Activated CD4-positive, alpha-beta memory T cell treated with anti-CD3 and anti-CD28 coated beads for 36 hours (primary cell): Measurements from ENCODE around the gene DOCK3. TPM values are rescaled to one million over a fixed set of nuclear protein-coding genes. Genes with fewer than 3 reads are reported as not detected.
"Not testable (repeated sequence)": the region's sequence is repeated elsewhere in the genome, so short reads cannot be mapped to it uniquely, and the experiment has no call there.

ENCODE experiments used
- CTCF ChIA-PET: fragments of 350-600 bp; sonication (Branson Sonifier 250); formaldehyde crosslinking; loops from one replicate; lab custom pipeline; 2021; ENCODE audit warnings: antibody characterized with exemption, inconsistent platforms; lab: Charles Lee
- POLR2A ChIA-PET: fragments of 350-600 bp; sonication (Branson Sonifier 250); formaldehyde crosslinking; loops from one replicate; lab custom pipeline; 2021; ENCODE audit warnings: antibody characterized with exemption; lab: Charles Lee
- DNase-seq: peaks from one replicate; pipeline ENCODE4 v3.0.0-alpha.2; 2020
- H3K27ac Mint-ChIP-seq: one replicate; pipeline ENCODE4 v1.8.0; 2021; ENCODE audit warnings: mixed read lengths
- H3K27me3 Mint-ChIP-seq: one replicate; pipeline ENCODE4 v1.8.0; 2021; ENCODE audit warnings: mixed read lengths
- H3K36me3 Mint-ChIP-seq: one replicate; pipeline ENCODE4 v1.8.0; 2021; ENCODE audit warnings: mixed read lengths
- H3K4me1 Mint-ChIP-seq: one replicate; pipeline ENCODE4 v1.8.0; 2021; ENCODE audit warnings: low read depth, mixed read lengths
- H3K4me3 Mint-ChIP-seq: one replicate; pipeline ENCODE4 v1.8.0; 2021; ENCODE audit warnings: mild to moderate bottlenecking, mixed read lengths
- H3K9me3 Mint-ChIP-seq: one replicate; pipeline ENCODE4 v1.8.0; 2021; ENCODE audit warnings: mixed read lengths
- intact Hi-C: fragments of 100-400 bp; cut with micrococcal nuclease; formaldehyde crosslinking; loops from one replicate; pipeline ENCODE4 v1.15.1; 2023
- total RNA-seq, 2 experiments: library from RNA; stranded (reverse); gene quantifications; one replicate each; pipeline ENCODE4 v1.2.3, GENCODE V29; 2021

The DOCK3 gene
- total RNA-seq, 2 experiments from 2014 or later, result 2.7 to 2.9 TPM

- Mint-ChIP-seq H3K27ac (no peak overlapping the region), H3K9me3 (peaks cover 9% of the 10 kb centered on the region), H3K27me3 (no peaks in the 10 kb centered on the region), H3K4me3 (no peak overlapping the region), H3K36me3 (peaks cover 10% of the 10 kb centered on the region), H3K4me1 (peaks cover 5% of the 10 kb centered on the region)
- POLR2A ChIA-PET, result no interaction called here
- CTCF ChIA-PET, result interaction anchor here (0.5 to 2.4 kb wide), 10 partner anchors 8 to 418 kb away, joined by 3 to 10 read pairs (median 3); no protein-coding TSS in a partner anchor
- intact Hi-C loops, result loop anchor here (10.0 kb wide), 1 partner anchor 275 kb away; no protein-coding TSS in a partner anchor
- DNase-seq, result peak; percentile 34
Measured at GRCh38 chr3:51099794-51100535, 425.2 kb downstream of the DOCK3 start.

DNA sequence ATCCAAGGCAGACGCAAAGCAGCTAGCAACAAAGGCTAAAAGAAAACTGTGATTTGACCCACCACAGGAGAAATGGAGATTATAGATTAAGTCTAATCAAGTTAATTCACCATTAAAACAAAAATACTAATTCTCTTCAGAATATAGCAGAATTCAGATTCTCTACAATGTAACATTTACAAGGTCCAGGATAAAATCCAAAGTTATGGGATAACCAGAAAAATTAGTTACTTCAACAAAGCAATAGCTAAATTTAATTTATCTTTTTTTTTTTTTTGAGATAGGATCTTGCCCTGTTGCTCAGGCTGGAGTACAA is 425.8 kb downstream of the DOCK3 start:
- DNase-seq, result no peak
- Mint-ChIP-seq H3K36me3 (peaks cover 7% of the 10 kb centered on the region), H3K4me3 (no peak overlapping the region), H3K27me3 (no peaks in the 10 kb centered on the region), H3K27ac (no peak overlapping the region), H3K9me3 (peaks cover 7% of the 10 kb centered on the region), H3K4me1 (peaks cover 5% of the 10 kb centered on the region)
- intact Hi-C loops, result loop anchor here (10.0 kb wide), 1 partner anchor 274 kb away; no protein-coding TSS in a partner anchor
- CTCF ChIA-PET, result interaction anchor here (0.5 to 2.4 kb wide), 11 partner anchors 8 to 419 kb away, joined by 3 to 10 read pairs (median 3); no protein-coding TSS in a partner anchor
- POLR2A ChIA-PET, result no interaction called here

DNA sequence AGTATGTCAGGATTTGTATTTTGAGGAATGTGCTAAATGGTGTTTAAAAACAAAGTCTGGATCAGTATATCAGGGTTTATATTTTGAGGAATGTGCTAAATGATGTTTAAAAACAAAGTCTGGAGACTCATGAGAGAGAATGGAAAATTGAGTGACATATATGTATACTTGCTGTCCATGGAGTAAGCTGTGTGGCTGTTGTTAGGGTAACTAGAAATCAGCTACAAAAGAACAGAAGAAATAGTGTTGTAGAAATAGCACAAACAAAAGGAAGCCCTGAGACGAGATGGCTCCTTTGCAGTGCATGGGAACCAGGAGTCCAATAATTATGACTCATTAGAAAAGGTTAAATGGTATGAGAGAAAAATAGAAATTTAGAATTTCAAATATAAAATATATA is 427.7 kb downstream of the DOCK3 start:
- Mint-ChIP-seq H3K27me3 (no peaks in the 10 kb centered on the region), H3K9me3 (peaks cover 8% of the 10 kb centered on the region), H3K36me3 (peaks cover 7% of the 10 kb centered on the region), H3K27ac (no peak overlapping the region), H3K4me1 (peaks cover 5% of the 10 kb centered on the region), H3K4me3 (no peak overlapping the region)
- no peak for DNase-seq
- CTCF ChIA-PET, result no interaction called here
- intact Hi-C loops, result loop anchor here (10.0 kb wide), 1 partner anchor 272 kb away; no protein-coding TSS in a partner anchor
- POLR2A ChIA-PET, result no interaction called here

- CTCF ChIA-PET, result no interaction called here
- H3K4me3 Mint-ChIP-seq, result no peak overlapping the region
Measured at GRCh38 chr3:51106242-51106876, 431.6 kb downstream of the DOCK3 start.

DNA sequence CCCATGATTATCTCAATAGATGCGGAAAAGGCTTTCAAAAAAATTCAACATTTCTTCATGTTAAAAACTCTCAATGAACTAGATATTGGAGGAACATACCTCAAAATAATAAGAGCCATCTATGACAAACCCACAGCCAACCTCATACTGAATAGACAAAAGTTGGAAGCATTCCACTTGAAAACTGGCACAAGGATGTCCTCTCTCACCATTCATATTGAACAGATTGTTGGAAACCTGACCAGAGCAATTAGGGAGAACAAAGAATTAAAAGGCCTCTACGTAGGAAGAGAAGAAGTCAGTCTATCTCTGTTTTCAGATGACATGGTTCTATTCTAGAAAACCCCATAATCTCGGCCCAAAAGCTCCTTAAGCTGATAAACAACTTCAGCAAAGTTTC is 435.9 kb downstream of the DOCK3 start:
- intact Hi-C loops, result no loop called here
- H3K4me3 Mint-ChIP-seq, result no peak overlapping the region
- no peak overlapping the region for H3K27ac Mint-ChIP-seq
- H3K27me3 Mint-ChIP-seq, result peaks cover 2% of the 10 kb centered on the region
- no peak for DNase-seq
- CTCF ChIA-PET, result no interaction called here
- peaks cover 14% of the 10 kb centered on the region for H3K36me3 Mint-ChIP-seq
- H3K4me1 Mint-ChIP-seq, result no peaks in the 10 kb centered on the region
- H3K9me3 Mint-ChIP-seq, result peaks cover 25% of the 10 kb centered on the region
- POLR2A ChIA-PET, result no interaction called here

More at GRCh38 chr3:51106242-51106876, 431.6 kb downstream of the DOCK3 start:
- intact Hi-C loops, result loop anchor here (10.0 kb wide), 1 partner anchor 268 kb away; no protein-coding TSS in a partner anchor
- H3K36me3 Mint-ChIP-seq, result peaks cover 14% of the 10 kb centered on the region
- H3K9me3 Mint-ChIP-seq, result peaks cover 25% of the 10 kb centered on the region
- H3K27ac Mint-ChIP-seq, result no peak overlapping the region
- no peak for DNase-seq
- POLR2A ChIA-PET, result no interaction called here
- peaks cover 2% of the 10 kb centered on the region for H3K27me3 Mint-ChIP-seq
- no peaks in the 10 kb centered on the region for H3K4me1 Mint-ChIP-seq

- POLR2A ChIA-PET, result no interaction called here
- CTCF ChIA-PET, result interaction anchor here (1.2 kb wide), 1 partner anchor 151 kb away, joined by 3 read pairs; no protein-coding TSS in a partner anchor
Measured at GRCh38 chr3:51122944-51123343, 448.2 kb downstream of the DOCK3 start.

DNA sequence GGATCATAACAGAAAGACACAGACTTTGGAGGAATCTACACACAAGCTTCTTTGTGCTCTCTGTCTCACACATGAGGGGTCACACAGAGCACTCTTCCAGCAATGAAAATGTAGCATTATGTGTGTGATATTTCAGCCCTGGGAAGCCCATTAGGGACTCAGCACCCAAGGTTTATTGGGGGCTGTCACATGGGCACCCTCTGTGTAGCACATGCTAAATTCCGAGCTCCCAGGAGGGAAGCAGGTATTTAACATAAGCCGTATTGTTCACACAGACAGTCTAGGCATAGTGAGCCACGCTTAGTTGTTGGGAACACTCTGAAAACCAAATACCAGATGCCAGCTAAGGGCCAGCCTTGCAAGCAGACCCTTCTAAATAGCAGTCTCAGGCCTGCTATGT is 448.8 kb downstream of the DOCK3 start:
- no peaks in the 10 kb centered on the region for H3K36me3 Mint-ChIP-seq
- H3K27me3 Mint-ChIP-seq, result no peaks in the 10 kb centered on the region
- ChIA-PET CTCF (interaction anchor here (1.2 kb wide), 1 partner anchor 151 kb away, joined by 3 read pairs; no protein-coding TSS in a partner anchor), POLR2A (no interaction called here)
- no peak overlapping the region for H3K27ac Mint-ChIP-seq
- no peak overlapping the region for H3K4me3 Mint-ChIP-seq
- no peaks in the 10 kb centered on the region for H3K4me1 Mint-ChIP-seq
- intact Hi-C loops, result no loop called here
- DNase-seq, result no peak
- H3K9me3 Mint-ChIP-seq, result peaks cover 13% of the 10 kb centered on the region

More at GRCh38 chr3:51122944-51123343, 448.2 kb downstream of the DOCK3 start:
- no peak overlapping the region for H3K27ac Mint-ChIP-seq
- no peak overlapping the region for H3K4me3 Mint-ChIP-seq
- peaks cover 14% of the 10 kb centered on the region for H3K9me3 Mint-ChIP-seq
- no peaks in the 10 kb centered on the region for H3K27me3 Mint-ChIP-seq
- no peaks in the 10 kb centered on the region for H3K36me3 Mint-ChIP-seq
- no peaks in the 10 kb centered on the region for H3K4me1 Mint-ChIP-seq
- intact Hi-C loops, result no loop called here
- no peak for DNase-seq

- POLR2A ChIA-PET, intact Hi-C loops, DNase-seq, H3K4me1 Mint-ChIP-seq, H3K27ac Mint-ChIP-seq, CTCF ChIA-PET, H3K4me3 Mint-ChIP-seq, H3K27me3 Mint-ChIP-seq: not testable (repeated sequence)
- peaks cover 16% of the 10 kb centered on the region for H3K36me3 Mint-ChIP-seq
- peaks cover 20% of the 10 kb centered on the region for H3K9me3 Mint-ChIP-seq
Measured at GRCh38 chr3:51131607-51132006, 456.9 kb downstream of the DOCK3 start.

DNA sequence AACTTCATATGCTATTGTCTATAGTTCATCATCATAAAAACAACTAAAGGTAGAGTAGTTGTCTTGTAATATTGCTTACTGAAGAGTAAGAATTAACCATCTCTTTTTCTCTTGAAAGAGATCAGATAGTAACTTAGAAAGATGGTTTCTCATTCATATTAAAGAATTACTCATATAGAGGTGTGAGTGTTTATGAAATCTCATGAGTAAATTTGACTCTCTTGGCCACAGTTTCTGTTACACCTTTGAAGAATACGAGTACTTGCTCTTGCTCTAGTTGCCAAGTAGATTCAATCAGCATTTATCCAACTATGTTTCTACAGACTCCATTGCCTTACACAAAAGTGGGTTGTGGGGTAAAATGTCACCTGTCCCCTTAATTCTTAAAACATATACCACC is 463.0 kb downstream of the DOCK3 start:
- H3K4me3 Mint-ChIP-seq, result no peak overlapping the region
- DNase-seq, result no peak
- H3K27me3 Mint-ChIP-seq, result no peaks in the 10 kb centered on the region
- peaks cover 2% of the 10 kb centered on the region for H3K36me3 Mint-ChIP-seq
- ChIA-PET CTCF (no interaction called here), POLR2A (no interaction called here)
- intact Hi-C loops, result no loop called here
- peaks cover 4% of the 10 kb centered on the region for H3K9me3 Mint-ChIP-seq
- no peak overlapping the region for H3K27ac Mint-ChIP-seq
- peaks cover 9% of the 10 kb centered on the region for H3K4me1 Mint-ChIP-seq

DNA sequence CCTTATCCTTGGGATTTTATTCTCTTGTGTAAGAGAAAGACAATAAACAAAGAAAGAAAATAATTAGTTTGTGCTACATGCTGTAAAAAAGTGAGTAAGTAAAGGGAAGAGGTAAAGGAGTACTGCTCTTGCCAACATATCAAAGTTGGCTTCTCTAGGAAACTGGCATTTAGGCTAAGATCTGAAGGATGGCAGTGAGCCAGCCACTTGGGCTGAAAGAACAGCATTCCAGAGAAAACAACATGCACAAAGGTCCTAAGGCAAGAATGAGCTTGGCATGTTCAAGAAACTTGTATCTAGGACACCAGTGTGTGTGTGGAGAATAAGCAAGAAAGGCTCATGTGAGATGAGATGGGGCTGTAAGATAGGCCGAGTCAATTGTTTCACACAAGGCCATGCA is 464.9 kb downstream of the DOCK3 start:
- no peak overlapping the region for H3K4me3 Mint-ChIP-seq
- peaks cover 9% of the 10 kb centered on the region for H3K4me1 Mint-ChIP-seq
- DNase-seq, result no peak
- CTCF ChIA-PET, result no interaction called here
- H3K9me3 Mint-ChIP-seq, result no peaks in the 10 kb centered on the region
- POLR2A ChIA-PET, result no interaction called here
- intact Hi-C loops, result no loop called here
- H3K27ac Mint-ChIP-seq, result no peak overlapping the region
- no peaks in the 10 kb centered on the region for H3K27me3 Mint-ChIP-seq
- H3K36me3 Mint-ChIP-seq, result no peaks in the 10 kb centered on the region

DNA sequence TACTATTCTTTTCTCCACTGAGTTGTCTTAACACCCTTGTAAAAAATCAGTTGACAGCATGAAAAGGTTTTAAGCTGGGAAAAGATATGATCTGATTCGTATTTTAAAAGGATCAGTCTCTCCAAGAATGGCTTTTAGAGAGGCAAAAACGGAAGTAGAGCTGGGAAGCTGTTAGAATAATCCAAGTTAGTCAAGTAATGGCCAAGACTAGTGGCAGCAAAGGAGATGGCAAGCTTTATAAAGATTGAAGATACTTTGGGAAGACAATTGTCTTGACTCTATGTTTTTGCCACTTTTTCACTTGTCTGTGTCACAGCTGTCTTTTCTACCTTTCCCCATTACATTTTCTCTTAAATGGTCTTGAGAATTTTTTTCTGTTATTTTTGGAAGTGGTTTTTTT is 466.8 kb downstream of the DOCK3 start:
- POLR2A ChIA-PET, result no interaction called here
- no peak overlapping the region for H3K4me3 Mint-ChIP-seq

GRCh38 chr3:51145811-51146585 is 471.3 kb downstream of the DOCK3 start:
- ChIA-PET CTCF (no interaction called here), POLR2A (no interaction called here)
- no peaks in the 10 kb centered on the region for H3K27me3 Mint-ChIP-seq
- H3K4me1 Mint-ChIP-seq, result peaks cover 9% of the 10 kb centered on the region
- intact Hi-C loops, result no loop called here
- peaks cover 6% of the 10 kb centered on the region for H3K36me3 Mint-ChIP-seq
- no peak overlapping the region for H3K27ac Mint-ChIP-seq
- peaks cover 4% of the 10 kb centered on the region for H3K9me3 Mint-ChIP-seq
- DNase-seq, result no peak
- H3K4me3 Mint-ChIP-seq, result no peak overlapping the region

More for the DNA sequence above, 466.8 kb downstream of the DOCK3 start:
- peaks cover 9% of the 10 kb centered on the region for H3K4me1 Mint-ChIP-seq
- CTCF ChIA-PET, result interaction anchor here (0.8 kb wide), 1 partner anchor 22 kb away, joined by 3 read pairs; no protein-coding TSS in a partner anchor
- H3K27ac Mint-ChIP-seq, result no peak overlapping the region
- H3K9me3 Mint-ChIP-seq, result no peaks in the 10 kb centered on the region
- no peaks in the 10 kb centered on the region for H3K36me3 Mint-ChIP-seq
- no peak for DNase-seq
- H3K27me3 Mint-ChIP-seq, result no peaks in the 10 kb centered on the region
- intact Hi-C loops, result no loop called here
